NT2/D1 (cell line): ENCODE measurements around the gene CELSR1.

Experiments used
- YY1 ChIP-seq: IDR thresholded peaks from 2 replicates; pipeline ENCODE4 v1.6.1; 2011; ENCODE audit not compliant: insufficient read length, insufficient read depth
- ZNF274 ChIP-seq: IDR thresholded peaks from 2 replicates; pipeline ENCODE4 v1.6.1; 2011; ENCODE audit warnings: mild to moderate bottlenecking, low read depth, low read length

- TF ChIP-seq ZNF274 (no peak), YY1 (no peak)
Measured at GRCh38 chr22:46484861-46485595, 52.4 kb downstream of the CELSR1 start.
